ENCODE results near the gene JPH3.

DNA sequence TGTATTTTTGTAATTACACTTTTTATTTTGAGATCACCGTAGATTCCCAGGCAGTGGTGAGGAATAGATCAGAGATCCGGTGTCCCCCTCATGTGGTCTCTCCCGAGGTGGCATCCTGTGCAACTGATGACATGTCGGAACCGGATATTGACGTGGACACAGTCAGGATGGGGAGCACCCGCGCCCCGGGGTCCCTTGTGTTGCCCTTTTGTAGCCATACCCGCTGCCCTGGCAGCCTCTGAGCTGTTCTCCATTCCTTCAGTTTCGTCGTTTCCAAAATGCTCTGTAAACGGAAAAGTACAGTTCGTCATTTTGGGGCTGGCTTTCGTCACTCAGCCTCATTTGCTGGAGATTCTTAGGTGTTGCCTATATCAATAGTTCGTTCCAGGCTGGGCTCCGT is 14.2 kb downstream of the JPH3 start:
- TF ChIP-seq, protein P1, sequence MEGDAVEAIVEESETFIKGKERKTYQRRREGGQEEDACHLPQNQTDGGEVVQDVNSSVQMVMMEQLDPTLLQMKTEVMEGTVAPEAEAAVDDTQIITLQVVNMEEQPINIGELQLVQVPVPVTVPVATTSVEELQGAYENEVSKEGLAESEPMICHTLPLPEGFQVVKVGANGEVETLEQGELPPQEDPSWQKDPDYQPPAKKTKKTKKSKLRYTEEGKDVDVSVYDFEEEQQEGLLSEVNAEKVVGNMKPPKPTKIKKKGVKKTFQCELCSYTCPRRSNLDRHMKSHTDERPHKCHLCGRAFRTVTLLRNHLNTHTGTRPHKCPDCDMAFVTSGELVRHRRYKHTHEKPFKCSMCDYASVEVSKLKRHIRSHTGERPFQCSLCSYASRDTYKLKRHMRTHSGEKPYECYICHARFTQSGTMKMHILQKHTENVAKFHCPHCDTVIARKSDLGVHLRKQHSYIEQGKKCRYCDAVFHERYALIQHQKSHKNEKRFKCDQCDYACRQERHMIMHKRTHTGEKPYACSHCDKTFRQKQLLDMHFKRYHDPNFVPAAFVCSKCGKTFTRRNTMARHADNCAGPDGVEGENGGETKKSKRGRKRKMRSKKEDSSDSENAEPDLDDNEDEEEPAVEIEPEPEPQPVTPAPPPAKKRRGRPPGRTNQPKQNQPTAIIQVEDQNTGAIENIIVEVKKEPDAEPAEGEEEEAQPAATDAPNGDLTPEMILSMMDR (conservative IDR thresholded peaks at IDR 0.05): no peak
- TF ChIP-seq EZH2 (IDR thresholded peaks at IDR 0.05; ENCODE audit: low read depth): no peak
